Fibroblast of mammary gland (primary cell): ENCODE measurements around the gene CPNE6.

ENCODE experiments used
- DNase-seq: peaks from one replicate; pipeline ENCODE4 v3.0.0-alpha.2; 2010; ENCODE audit warnings: low read depth
- H3K4me3 ChIP-seq: 2 replicates; pipeline ENCODE4 v1.5.1; 2011; ENCODE audit warnings: low read depth, mild to moderate bottlenecking, low read length, moderate library complexity; ENCODE audit not compliant: control insufficient read depth
- TF ChIP-seq, protein P1 (sequence below): conservative IDR thresholded peaks from 2 replicates; pipeline ENCODE4 v1.5.1; 2011; ENCODE audit warnings: low read depth, low read length, inconsistent platforms; ENCODE audit not compliant: control insufficient read depth, insufficient read depth

CPNE6 gene

DNA sequence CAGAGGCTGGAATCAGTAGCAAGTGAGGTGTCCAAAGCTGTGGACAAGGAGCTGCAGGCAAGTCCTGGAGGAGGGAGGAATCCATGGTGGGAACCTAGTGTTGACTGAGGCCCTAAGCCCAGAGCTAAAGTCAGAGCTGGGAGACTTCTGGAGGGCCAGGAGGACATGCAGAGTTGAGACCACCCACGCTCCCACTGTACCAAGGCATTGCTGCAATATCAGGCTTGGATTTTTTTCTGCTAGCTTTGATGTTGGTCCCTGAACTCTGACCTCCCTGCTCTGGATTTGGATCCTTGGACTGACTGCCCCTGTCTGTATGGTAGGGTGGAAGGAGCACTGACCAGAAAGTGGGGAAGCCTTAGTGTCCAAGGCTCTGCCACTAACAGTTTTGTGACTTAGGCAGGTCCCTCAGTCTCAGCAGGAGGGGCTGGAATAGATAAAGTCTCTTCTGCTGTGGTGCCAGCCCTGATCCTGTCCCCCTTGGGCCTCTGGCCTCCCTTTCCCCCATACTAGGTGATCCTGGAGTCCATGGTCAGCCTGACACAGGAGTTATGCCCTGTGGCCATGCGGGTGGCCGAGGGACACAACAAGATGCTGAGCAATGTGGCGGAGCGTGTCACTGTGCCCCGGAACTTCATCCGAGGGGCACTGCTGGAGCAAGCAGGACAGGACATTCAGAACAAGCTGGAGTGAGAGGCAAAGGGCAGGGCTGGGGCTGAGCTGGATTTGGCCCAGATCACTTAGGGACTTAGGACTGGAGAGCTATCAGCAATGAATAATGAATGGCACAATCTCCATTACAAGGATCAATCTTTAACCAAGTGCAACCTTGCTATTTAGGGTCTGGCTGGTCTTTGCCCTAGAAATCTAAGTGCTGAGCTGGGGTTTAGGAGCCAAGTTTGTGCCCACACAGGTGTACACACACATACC is 10.1 kb upstream of the CPNE6 start:
- TF ChIP-seq, protein P1, sequence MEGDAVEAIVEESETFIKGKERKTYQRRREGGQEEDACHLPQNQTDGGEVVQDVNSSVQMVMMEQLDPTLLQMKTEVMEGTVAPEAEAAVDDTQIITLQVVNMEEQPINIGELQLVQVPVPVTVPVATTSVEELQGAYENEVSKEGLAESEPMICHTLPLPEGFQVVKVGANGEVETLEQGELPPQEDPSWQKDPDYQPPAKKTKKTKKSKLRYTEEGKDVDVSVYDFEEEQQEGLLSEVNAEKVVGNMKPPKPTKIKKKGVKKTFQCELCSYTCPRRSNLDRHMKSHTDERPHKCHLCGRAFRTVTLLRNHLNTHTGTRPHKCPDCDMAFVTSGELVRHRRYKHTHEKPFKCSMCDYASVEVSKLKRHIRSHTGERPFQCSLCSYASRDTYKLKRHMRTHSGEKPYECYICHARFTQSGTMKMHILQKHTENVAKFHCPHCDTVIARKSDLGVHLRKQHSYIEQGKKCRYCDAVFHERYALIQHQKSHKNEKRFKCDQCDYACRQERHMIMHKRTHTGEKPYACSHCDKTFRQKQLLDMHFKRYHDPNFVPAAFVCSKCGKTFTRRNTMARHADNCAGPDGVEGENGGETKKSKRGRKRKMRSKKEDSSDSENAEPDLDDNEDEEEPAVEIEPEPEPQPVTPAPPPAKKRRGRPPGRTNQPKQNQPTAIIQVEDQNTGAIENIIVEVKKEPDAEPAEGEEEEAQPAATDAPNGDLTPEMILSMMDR, result no peak
- no peak overlapping the region for H3K4me3 ChIP-seq
- DNase-seq, result no peak

DNA sequence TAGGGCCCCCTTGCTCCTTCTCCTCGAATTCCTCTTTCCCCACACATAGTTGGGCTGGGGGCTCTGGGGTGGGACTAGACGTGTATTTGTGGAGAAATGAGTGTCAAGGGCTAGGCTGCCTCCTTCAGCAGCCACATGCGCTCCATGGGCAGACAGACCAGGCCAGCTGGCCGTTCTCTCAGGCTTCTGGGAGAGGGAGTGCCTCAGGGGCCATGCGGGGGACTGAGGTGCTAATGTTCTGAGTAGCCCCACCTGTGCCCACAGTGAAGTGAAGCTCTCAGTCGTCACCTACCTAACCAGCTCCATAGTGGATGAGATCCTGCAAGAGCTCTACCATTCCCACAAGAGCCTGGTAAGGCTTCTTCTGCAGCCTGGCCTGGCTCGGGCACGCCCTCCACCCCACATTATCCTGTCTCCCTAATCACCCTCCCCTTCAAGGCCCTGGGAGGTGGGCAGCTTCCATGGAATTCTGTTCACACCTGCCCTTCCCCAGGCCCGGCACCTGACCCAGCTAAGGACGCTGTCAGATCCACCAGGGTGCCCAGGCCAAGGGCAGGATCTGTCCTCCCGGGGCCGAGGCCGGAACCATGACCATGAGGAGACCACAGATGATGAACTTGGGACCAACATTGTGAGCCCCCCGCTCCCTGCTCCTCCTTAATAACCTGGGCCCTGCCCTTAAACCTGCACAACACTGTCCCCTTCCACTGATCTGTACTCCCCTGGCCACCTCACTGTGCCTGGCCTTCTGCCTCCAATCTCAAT is 9.0 kb upstream of the CPNE6 start:
- TF ChIP-seq, protein P1, result no peak
- H3K4me3 ChIP-seq, result no peak overlapping the region

DNA sequence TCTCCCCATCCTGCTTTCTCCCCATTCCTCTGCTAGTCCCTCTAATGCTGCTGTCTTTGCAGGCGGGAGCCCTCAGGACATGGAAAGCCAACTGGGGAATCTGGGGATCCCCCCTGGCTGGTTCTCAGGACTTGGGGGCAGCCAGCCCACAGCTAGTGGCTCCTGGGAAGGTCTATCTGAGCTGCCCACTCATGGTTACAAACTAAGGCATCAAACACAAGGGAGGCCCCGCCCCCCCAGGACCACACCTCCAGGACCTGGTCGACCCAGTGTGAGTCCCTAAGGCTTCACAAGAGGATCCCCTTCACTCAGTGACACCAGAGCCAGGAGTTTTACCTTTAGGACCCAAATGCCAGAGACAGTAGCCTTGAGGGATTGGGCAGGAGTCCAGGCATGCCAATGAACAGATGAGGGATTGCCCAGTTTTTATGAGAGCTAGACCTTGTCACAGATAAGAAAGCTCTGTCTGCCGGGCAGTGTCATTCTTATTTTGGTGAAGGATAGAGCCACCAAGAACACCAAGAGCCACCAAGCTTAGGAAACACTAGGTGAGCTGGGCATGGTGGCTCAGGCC is 8.0 kb upstream of the CPNE6 start:
- TF ChIP-seq, protein P1, result no peak
- no peak for DNase-seq
- no peak overlapping the region for H3K4me3 ChIP-seq

More for the DNA sequence above, 9.0 kb upstream of the CPNE6 start:
- DNase-seq, result no peak

DNA sequence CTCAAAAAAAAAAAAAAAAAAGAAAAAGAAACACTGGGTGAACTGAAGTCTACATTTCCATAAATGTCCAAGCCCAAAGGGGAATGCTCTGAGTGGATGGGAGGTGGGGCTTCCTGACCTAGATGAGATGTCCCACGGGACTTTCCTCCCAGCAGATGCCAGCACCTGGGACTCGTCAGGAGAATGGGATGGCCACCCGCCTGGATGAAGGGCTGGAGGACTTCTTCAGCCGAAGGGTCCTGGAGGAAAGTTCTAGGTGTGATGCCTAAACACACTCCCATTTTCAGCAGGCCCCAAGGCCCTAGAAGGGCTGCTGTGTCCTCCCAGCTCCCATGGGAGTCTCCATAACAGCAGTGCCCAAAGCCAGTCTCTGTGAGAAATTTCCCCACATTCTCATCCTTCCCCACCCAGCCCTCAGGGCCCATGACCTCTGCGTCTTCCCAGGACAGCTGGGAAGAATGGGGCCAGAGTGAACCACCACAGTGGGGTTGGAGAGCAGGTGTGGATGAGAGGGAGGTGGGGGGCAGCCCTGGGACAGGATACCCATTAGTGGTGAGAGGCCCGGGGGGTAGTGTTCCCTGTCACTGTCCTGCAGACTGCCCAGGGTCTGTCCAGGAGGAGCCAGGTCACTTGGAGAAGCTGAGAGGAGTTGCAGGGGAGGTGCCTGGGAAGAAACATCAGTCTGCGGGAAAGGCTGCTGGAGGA is 7.1 kb upstream of the CPNE6 start:
- TF ChIP-seq, protein P1, result no peak
- no peak overlapping the region for H3K4me3 ChIP-seq
- DNase-seq, result no peak

DNA sequence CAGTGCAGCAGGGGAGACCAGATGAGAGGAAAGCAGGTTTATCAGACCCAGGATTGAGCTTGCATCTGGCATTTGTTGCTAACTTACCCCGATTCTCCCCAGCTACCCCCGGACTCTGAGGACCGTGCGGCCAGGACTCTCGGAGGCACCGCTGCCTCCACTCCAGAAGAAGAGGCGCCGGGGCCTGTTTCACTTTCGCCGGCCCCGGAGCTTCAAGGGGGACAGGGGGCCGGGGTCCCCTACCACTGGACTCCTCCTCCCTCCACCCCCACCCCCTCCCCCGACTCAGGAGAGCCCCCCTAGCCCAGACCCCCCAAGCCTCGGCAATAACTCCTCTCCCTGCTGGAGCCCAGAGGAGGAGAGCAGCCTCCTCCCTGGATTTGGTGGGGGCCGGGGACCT is 6.5 kb upstream of the CPNE6 start:
- TF ChIP-seq, protein P1, result no peak
- H3K4me3 ChIP-seq, result no peak overlapping the region
- no peak for DNase-seq

DNA sequence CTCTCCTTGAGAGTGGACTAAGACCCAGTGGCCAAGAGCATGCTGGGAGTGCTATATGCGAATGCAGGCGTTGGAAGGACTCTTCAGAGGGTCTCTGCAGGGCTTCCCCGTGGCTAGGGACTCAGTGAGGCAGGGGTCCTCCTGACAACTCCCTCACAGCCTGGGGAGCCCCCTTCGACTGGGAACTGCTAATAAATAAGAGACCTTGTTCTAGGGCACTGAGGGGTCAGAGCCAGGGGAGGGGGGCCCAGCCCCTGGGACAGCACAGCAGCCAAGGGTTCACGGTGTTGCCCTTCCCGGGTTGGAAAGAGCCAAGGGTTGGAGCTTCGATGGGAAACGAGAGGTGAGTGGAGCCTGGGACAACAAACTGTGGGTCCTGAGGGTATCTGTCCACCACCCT is 6.0 kb upstream of the CPNE6 start:
- TF ChIP-seq, protein P1, result no peak
- no peak for DNase-seq
- H3K4me3 ChIP-seq, result no peak overlapping the region
